OCI-LY3 (cell line): Measurements from ENCODE around the gene FBXL13.
"Not testable (repeated sequence)": the region's sequence is repeated elsewhere in the genome, so short reads cannot be mapped to it uniquely, and the experiment has no call there.

Experiments
- H2AFZ ChIP-seq: fragments of 200-600, 300-600 bp; shearing (Covaris generic); 2 replicates; pipeline ENCODE4 v1.6.0; 2014; ENCODE audit warnings: antibody characterized with exemption, low read depth, low read length
- H3K27ac ChIP-seq: fragments of 200-600, 300-600 bp; sonication (generic); 2 replicates; pipeline ENCODE4 v1.5.1; 2014; ENCODE audit warnings: mild to moderate bottlenecking, low read length, moderate library complexity, mixed read lengths
- H3K27me3 ChIP-seq: fragments of 200-600, 300-600 bp; sonication (generic); 2 replicates; pipeline ENCODE4 v1.6.1; 2014; ENCODE audit warnings: low read depth, low read length, mixed read lengths
- H3K36me3 ChIP-seq: fragments of 200-600, 300-600 bp; sonication (generic); replicated peaks from 2 replicates; pipeline ENCODE3; 2014; ENCODE audit warnings: low read depth, low read length, mixed read lengths
- H3K4me1 ChIP-seq: fragments of 300-600, 200-600 bp; sonication (generic); 2 replicates; pipeline ENCODE4 v1.6.1; 2014; ENCODE audit warnings: low read length, mixed read lengths
- H3K4me2 ChIP-seq: fragments of 200-600, 300-600 bp; sonication (generic); 2 replicates; pipeline ENCODE4 v1.6.1; 2014; ENCODE audit warnings: low read length, mixed read lengths
- H3K4me3 ChIP-seq: fragments of 300-600, 200-600 bp; sonication (generic); 2 replicates; pipeline ENCODE4 v1.5.1; 2014; ENCODE audit warnings: antibody characterized with exemption, mild to moderate bottlenecking, low read length, moderate library complexity
- H3K79me2 ChIP-seq: fragments of 300-600, 200-600 bp; shearing (Covaris generic); 2 replicates; pipeline ENCODE4 v1.6.1; 2014; ENCODE audit warnings: mild to moderate bottlenecking, low read length, mixed read lengths
- H3K9ac ChIP-seq: fragments of 300-600, 200-600 bp; shearing (Covaris generic); 2 replicates; pipeline ENCODE4 v1.6.0; 2014; ENCODE audit warnings: mild to moderate bottlenecking, low read length, moderate library complexity
- H3K9me3 ChIP-seq: fragments of 200-600, 300-600 bp; shearing (Covaris generic); 2 replicates; pipeline ENCODE4 v1.6.1; 2014; ENCODE audit warnings: low read length, mixed read lengths; ENCODE audit not compliant: insufficient read depth
- H4K20me1 ChIP-seq: fragments of 200-600, 300-600 bp; sonication (generic); 2 replicates; pipeline ENCODE4 v1.6.1; 2016; ENCODE audit warnings: low read length, mixed read lengths; ENCODE audit not compliant: insufficient read depth
- CTCF ChIP-seq: fragments of 200-600, 300-600 bp; sonication (generic); IDR thresholded peaks from 2 replicates; pipeline ENCODE4 v1.5.1; 2014; ENCODE audit warnings: antibody characterized with exemption, low read length, low read depth
- EZH2phosphoT487 ChIP-seq: fragments of 200-600 bp; shearing (Covaris generic); IDR thresholded peaks from 2 replicates; pipeline ENCODE4 v1.6.1; 2018; ENCODE audit warnings: antibody characterized with exemption, mixed run types, low read depth

The FBXL13 gene

GRCh38 chr7:103094102-103094501 lies 19.5 kb upstream of the FBXL13 start:
- Histone ChIP-seq H3K4me2 (no peak overlapping the region), H3K79me2 (no peaks in the 10 kb centered on the region), H3K4me3 (no peak overlapping the region), H3K27ac (no peak overlapping the region), H3K27me3 (no peaks in the 10 kb centered on the region), H3K36me3 (peaks cover 32% of the 10 kb centered on the region), H3K4me1 (no peaks in the 10 kb centered on the region), H4K20me1 (no peaks in the 10 kb centered on the region), H3K9me3 (no peaks in the 10 kb centered on the region), H3K9ac (no peak overlapping the region), H2AFZ (no peak overlapping the region)
- no peak for TF ChIP-seq EZH2phosphoT487
- TF ChIP-seq CTCF: peak; percentile 40

GRCh38 chr7:103093429-103093828 lies 18.8 kb upstream of the FBXL13 start:
- Histone ChIP-seq H3K36me3 (peaks cover 37% of the 10 kb centered on the region), H3K9me3 (no peaks in the 10 kb centered on the region)

DNA sequence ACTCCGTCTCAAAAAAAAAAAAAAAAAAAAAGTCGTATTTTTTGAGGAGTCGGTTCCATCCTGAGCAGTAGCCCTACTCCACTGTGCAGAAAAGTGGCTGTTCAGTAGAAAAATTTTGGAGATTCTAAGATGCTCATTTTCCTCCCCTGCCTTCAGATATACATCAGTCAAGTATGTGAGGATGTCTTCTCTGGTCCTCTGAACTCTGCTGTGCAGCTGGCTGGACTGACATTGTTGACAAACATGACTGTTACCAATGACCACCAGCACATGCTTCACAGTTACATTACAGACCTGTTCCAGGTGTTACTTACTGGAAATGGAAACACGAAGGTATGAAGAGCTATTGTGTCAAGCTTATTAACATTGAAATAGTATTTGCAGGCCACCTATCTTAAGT lies 17.7 kb upstream of the FBXL13 start:
- not testable (repeated sequence) for H3K27me3 ChIP-seq, H3K9ac ChIP-seq, H3K4me1 ChIP-seq, H3K9me3 ChIP-seq, H3K27ac ChIP-seq, H3K4me3 ChIP-seq, H3K79me2 ChIP-seq, H2AFZ ChIP-seq, H3K4me2 ChIP-seq, H4K20me1 ChIP-seq
- peaks cover 37% of the 10 kb centered on the region for H3K36me3 ChIP-seq

More at GRCh38 chr7:103093429-103093828, 18.8 kb upstream of the FBXL13 start:
- H3K4me1 ChIP-seq: no peaks in the 10 kb centered on the region
- TF ChIP-seq CTCF (no peak), EZH2phosphoT487 (no peak)
- no peak overlapping the region for H3K4me2 ChIP-seq
- no peaks in the 10 kb centered on the region for H3K79me2 ChIP-seq
- no peaks in the 10 kb centered on the region for H4K20me1 ChIP-seq
- no peak overlapping the region for H3K4me3 ChIP-seq
- no peak overlapping the region for H2AFZ ChIP-seq
- H3K27me3 ChIP-seq: no peaks in the 10 kb centered on the region
- no peak overlapping the region for H3K9ac ChIP-seq
- H3K27ac ChIP-seq: no peak overlapping the region

DNA sequence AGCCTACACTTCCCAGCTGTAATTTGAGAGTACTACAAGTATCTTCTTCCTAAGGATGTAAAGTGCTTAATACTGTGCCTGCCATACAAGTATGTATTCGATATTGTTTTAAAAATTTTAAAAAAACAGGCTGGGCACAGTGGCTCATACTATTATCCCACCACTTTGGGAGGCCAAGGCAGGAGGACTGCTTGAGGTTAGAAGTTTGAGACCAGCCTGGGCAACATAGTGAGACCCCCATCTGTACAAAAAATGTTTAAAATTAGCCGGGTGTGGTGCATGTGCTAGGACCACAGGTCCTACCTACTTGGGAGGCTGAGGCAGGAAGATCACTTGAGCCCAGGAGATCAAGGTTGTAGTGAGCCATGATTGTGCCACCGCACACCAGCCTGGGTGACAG lies 8.6 kb upstream of the FBXL13 start:
- Histone ChIP-seq H3K4me3 (no peak overlapping the region), H3K27ac (no peak overlapping the region), H3K79me2 (no peaks in the 10 kb centered on the region), H2AFZ (no peak overlapping the region), H3K9me3 (no peaks in the 10 kb centered on the region), H4K20me1 (no peaks in the 10 kb centered on the region), H3K27me3 (no peaks in the 10 kb centered on the region), H3K4me1 (no peaks in the 10 kb centered on the region; the same call in 1 of the 2 replicates), H3K4me2 (no peak overlapping the region), H3K9ac (no peak overlapping the region), H3K36me3 (peaks cover 14% of the 10 kb centered on the region)
- no peak for TF ChIP-seq CTCF
- no peak for TF ChIP-seq EZH2phosphoT487

DNA sequence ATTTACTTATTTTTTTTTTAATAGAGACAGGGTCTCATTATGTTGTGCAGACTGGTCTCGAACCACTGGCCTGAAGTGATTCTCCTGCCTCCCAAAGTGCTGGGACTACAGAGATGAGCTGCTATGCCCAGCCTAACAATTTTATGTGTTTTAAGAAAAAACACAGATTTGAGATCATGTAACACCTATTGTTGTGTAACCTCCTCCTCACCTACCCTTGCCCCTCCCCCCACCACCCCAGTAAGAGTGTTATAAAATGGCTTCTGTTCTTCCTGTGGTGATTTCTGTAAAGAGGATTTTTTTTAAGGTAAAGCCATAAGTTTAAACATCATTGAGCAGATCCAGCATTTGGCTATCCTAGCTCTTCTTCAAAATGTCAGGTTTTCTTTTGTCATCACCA lies 7.9 kb upstream of the FBXL13 start:
- Histone ChIP-seq H3K27ac (no peak overlapping the region), H3K79me2 (peaks cover 7% of the 10 kb centered on the region), H3K27me3 (no peaks in the 10 kb centered on the region), H2AFZ (no peak overlapping the region), H3K4me3 (no peak overlapping the region), H3K4me2 (no peak overlapping the region), H3K9ac (no peak overlapping the region), H3K4me1 (no peaks in the 10 kb centered on the region; the same call in 1 of the 2 replicates), H3K9me3 (no peaks in the 10 kb centered on the region), H3K36me3 (peaks cover 14% of the 10 kb centered on the region), H4K20me1 (no peaks in the 10 kb centered on the region)
- no peak for TF ChIP-seq EZH2phosphoT487
- TF ChIP-seq CTCF: no peak
